ENCODE data around the gene ASTN2.
"Not testable (repeated sequence)": the region's sequence is repeated elsewhere in the genome, so short reads cannot be mapped to it uniquely, and the experiment has no call there.

The ASTN2 gene

GRCh38 chr9:117073071-117073470 lies 341.8 kb downstream of the ASTN2 start:
- no peak for DNase-seq

GRCh38 chr9:117072216-117072615 lies 342.6 kb downstream of the ASTN2 start:
- no peak for DNase-seq

- not testable (repeated sequence) for DNase-seq
These were observed 343.1 kb downstream of the ASTN2 start for GRCh38 chr9:117071673-117072207.

- no peak for DNase-seq
These were observed 351.0 kb downstream of the ASTN2 start for GRCh38 chr9:117063721-117064471.

GRCh38 chr9:117060963-117061362 lies 353.9 kb downstream of the ASTN2 start:
- DNase-seq: no peak

GRCh38 chr9:117050007-117050406 lies 364.9 kb downstream of the ASTN2 start:
- no peak for DNase-seq

- no peak for DNase-seq
These were observed 368.1 kb downstream of the ASTN2 start for GRCh38 chr9:117046666-117047327.

GRCh38 chr9:117044241-117044640 lies 370.6 kb downstream of the ASTN2 start:
- DNase-seq: no peak

GRCh38 chr9:117043159-117043558 lies 371.7 kb downstream of the ASTN2 start:
- DNase-seq: no peak

GRCh38 chr9:117035546-117035945 lies 379.3 kb downstream of the ASTN2 start:
- no peak for DNase-seq

GRCh38 chr9:117034866-117035265 lies 380.0 kb downstream of the ASTN2 start:
- DNase-seq: no peak

GRCh38 chr9:117030254-117030768 lies 384.5 kb downstream of the ASTN2 start:
- DNase-seq: no peak

- no peak for DNase-seq
These were observed 385.5 kb downstream of the ASTN2 start for GRCh38 chr9:117029341-117029740.

- no peak for DNase-seq
These were observed 386.6 kb downstream of the ASTN2 start for GRCh38 chr9:117028103-117028858.

GRCh38 chr9:117021906-117022305 lies 393.0 kb downstream of the ASTN2 start:
- no peak for DNase-seq

- no peak for DNase-seq
These were observed 395.8 kb downstream of the ASTN2 start for GRCh38 chr9:117018966-117019617.

GRCh38 chr9:117017414-117017985 lies 397.4 kb downstream of the ASTN2 start:
- no peak for DNase-seq

GRCh38 chr9:117014061-117014460 lies 400.8 kb downstream of the ASTN2 start:
- DNase-seq: no peak

- no peak for DNase-seq
These were observed 401.3 kb downstream of the ASTN2 start for GRCh38 chr9:117013440-117013995.

GRCh38 chr9:117010061-117010460 lies 404.8 kb downstream of the ASTN2 start:
- DNase-seq: no peak

GRCh38 chr9:117008876-117009275 lies 406.0 kb downstream of the ASTN2 start:
- no peak for DNase-seq

- DNase-seq: no peak
These were observed 406.4 kb downstream of the ASTN2 start for GRCh38 chr9:117008461-117008860.
